ENCODE data around the gene NHLH1.

The NHLH1 gene

GRCh38 chr1:160359559-160360226 is 7.2 kb upstream of the NHLH1 start:
- no peak for DNase-seq (ENCODE audit: low read depth)

GRCh38 chr1:160360227-160360695 is 6.6 kb upstream of the NHLH1 start:
- no peak for DNase-seq (ENCODE audit: low read depth)

GRCh38 chr1:160361199-160361598 is 5.7 kb upstream of the NHLH1 start:
- no peak for DNase-seq (ENCODE audit: low read depth)

GRCh38 chr1:160361814-160362167 is 5.1 kb upstream of the NHLH1 start:
- DNase-seq (ENCODE audit: low read depth) = no peak

GRCh38 chr1:160362168-160362957 is 4.5 kb upstream of the NHLH1 start:
- no peak for DNase-seq (ENCODE audit: low read depth)

- no peak for DNase-seq (ENCODE audit: low read depth)
These were observed 3.9 kb upstream of the NHLH1 start for GRCh38 chr1:160363010-160363409.

- DNase-seq (ENCODE audit: low read depth) = no peak
These were observed 2.7 kb upstream of the NHLH1 start for GRCh38 chr1:160363951-160364735.

GRCh38 chr1:160365325-160365724 is 1.5 kb upstream of the NHLH1 start:
- no peak for DNase-seq (ENCODE audit: low read depth)

GRCh38 chr1:160367516-160367900 is 637 bp downstream of the NHLH1 start:
- DNase-seq (ENCODE audit: low read depth) = no peak

- peak; percentile 54 for DNase-seq (ENCODE audit: low read depth)
These were observed 1.4 kb downstream of the NHLH1 start for GRCh38 chr1:160367934-160368923.

GRCh38 chr1:160369087-160369486 is 2.2 kb downstream of the NHLH1 start:
- DNase-seq (ENCODE audit: low read depth) = no peak

GRCh38 chr1:160370561-160371345 is 3.9 kb downstream of the NHLH1 start:
- no peak for DNase-seq (ENCODE audit: low read depth)

GRCh38 chr1:160371346-160371631 is 4.4 kb downstream of the NHLH1 start:
- DNase-seq (ENCODE audit: low read depth) = no peak

GRCh38 chr1:160371756-160372155 is 4.9 kb downstream of the NHLH1 start:
- no peak for DNase-seq (ENCODE audit: low read depth)

- DNase-seq (ENCODE audit: low read depth) = no peak
These were observed 6.8 kb downstream of the NHLH1 start for GRCh38 chr1:160373696-160374095.

- no peak for DNase-seq (ENCODE audit: low read depth)
These were observed 7.6 kb downstream of the NHLH1 start for GRCh38 chr1:160374306-160375110.

- DNase-seq (ENCODE audit: low read depth) = peak; percentile 64
These were observed 9.1 kb downstream of the NHLH1 start for GRCh38 chr1:160375788-160376524.

- DNase-seq (ENCODE audit: low read depth) = peak; percentile 54
These were observed 9.8 kb downstream of the NHLH1 start for GRCh38 chr1:160376525-160377131.

Data from CMK (cell line).